Measurements from ENCODE around the gene KLF3. TPM values are rescaled to one million over a fixed set of nuclear protein-coding genes. Genes with fewer than 3 reads are reported as not detected.
A peak's percentile ranks its signal among the peaks of the same experiment; 100 is the strongest.

KLF3 gene
- total and polyA plus RNA-seq, 2 experiments from 2014 or later: 15.0 to 16.5 TPM

DNA sequence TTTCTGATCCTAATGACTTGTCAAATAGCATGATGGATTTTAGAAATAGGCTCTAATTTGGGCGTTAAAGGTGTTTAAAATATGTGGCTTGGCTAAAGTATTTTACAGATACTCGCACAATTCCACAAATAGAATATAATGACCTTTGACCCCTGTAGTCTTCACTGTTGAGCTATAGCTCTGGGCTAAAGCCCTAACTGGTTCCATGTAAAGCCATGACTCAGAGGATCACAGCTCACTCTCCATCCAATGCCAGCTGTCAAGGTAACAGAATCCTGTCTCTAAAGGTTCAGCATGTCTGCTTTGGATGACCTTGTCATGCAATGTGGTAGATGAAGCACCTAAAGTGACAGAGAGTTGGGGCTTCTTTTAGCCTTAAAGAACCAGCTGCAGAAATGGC is 76.3 kb downstream of the KLF3 start:
- H3K27ac Mint-ChIP-seq: no peak overlapping the region
- H3K4me3 Mint-ChIP-seq: no peak overlapping the region

GRCh38 chr4:38743866-38744265 is 79.9 kb downstream of the KLF3 start:
- Mint-ChIP-seq H3K27ac (no peak overlapping the region), H3K4me3 (no peak overlapping the region), H3K4me1 (no peaks in the 10 kb centered on the region), H3K27me3 (ENCODE audit: insufficient read depth, low read depth, poor library complexity) (peaks cover 2% of the 10 kb centered on the region), H3K9me3 (peaks cover 18% of the 10 kb centered on the region), H3K36me3 (ENCODE audit: low read depth) (peaks cover 14% of the 10 kb centered on the region)
- Histone ChIP-seq H3K4me3 (no peak overlapping the region), H3K9me2 (ENCODE audit: insufficient read depth) (no peaks in the 10 kb centered on the region; the same call in 1 of the 2 replicates), H2AFZ (peak overlapping the region; percentile 73; the same call in 1 of the 2 replicates), H3K4me2 (no peak overlapping the region), H4K20me1 (replicated peaks; ENCODE audit: insufficient read depth) (no peaks in the 10 kb centered on the region), H3F3A (replicated peaks; ENCODE audit: low read depth) (no peaks in the 10 kb centered on the region), H3K4me1 (ENCODE audit: insufficient read depth) (no peaks in the 10 kb centered on the region), H3K79me2 (replicated peaks; ENCODE audit: insufficient read depth) (no peaks in the 10 kb centered on the region), H3K27ac (ENCODE audit: low read depth) (no peak overlapping the region), H3K36me3 (ENCODE audit: insufficient read depth) (no peaks in the 10 kb centered on the region; the same call in 1 of the 2 replicates), H3K27me3 (ENCODE audit: insufficient read depth) (no peaks in the 10 kb centered on the region)
- DNase-seq (ENCODE audit: low spot score) (no peak), ATAC-seq (no peak)
- TF ChIP-seq, protein P1, sequence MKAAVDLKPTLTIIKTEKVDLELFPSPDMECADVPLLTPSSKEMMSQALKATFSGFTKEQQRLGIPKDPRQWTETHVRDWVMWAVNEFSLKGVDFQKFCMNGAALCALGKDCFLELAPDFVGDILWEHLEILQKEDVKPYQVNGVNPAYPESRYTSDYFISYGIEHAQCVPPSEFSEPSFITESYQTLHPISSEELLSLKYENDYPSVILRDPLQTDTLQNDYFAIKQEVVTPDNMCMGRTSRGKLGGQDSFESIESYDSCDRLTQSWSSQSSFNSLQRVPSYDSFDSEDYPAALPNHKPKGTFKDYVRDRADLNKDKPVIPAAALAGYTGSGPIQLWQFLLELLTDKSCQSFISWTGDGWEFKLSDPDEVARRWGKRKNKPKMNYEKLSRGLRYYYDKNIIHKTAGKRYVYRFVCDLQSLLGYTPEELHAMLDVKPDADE (IDR thresholded peaks at IDR 0.05): no peak
- TF ChIP-seq NANOG (IDR thresholded peaks at IDR 0.05; ENCODE audit: borderline replicate concordance) (no peak), CREB1 (CRISPR knock-in tag; IDR thresholded peaks at IDR 0.05; ENCODE audit: low read depth) (no peak), EZH2 (IDR thresholded peaks at IDR 0.05; ENCODE audit: low read depth, unreplicated experiment) (no peak), ZNF114 (CRISPR knock-in tag; IDR thresholded peaks at IDR 0.05) (no peak), REST (IDR thresholded peaks at IDR 0.05; ENCODE audit: unreplicated experiment) (no peak), JUNB (IDR thresholded peaks at IDR 0.05; ENCODE audit: unreplicated experiment) (no peak), ZNF331 (CRISPR knock-in tag; IDR thresholded peaks at IDR 0.05; ENCODE audit: low read depth) (no peak)

More for the DNA sequence above, 76.3 kb downstream of the KLF3 start:
- no peaks in the 10 kb centered on the region for H3K36me3 Mint-ChIP-seq (ENCODE audit: low read depth)
- Histone ChIP-seq H3K4me3 (no peak overlapping the region), H3K9me2 (ENCODE audit: insufficient read depth) (no peaks in the 10 kb centered on the region; the same call in 1 of the 2 replicates), H3K36me3 (ENCODE audit: insufficient read depth) (no peaks in the 10 kb centered on the region), H3K4me2 (no peak overlapping the region), H3K79me2 (replicated peaks; ENCODE audit: insufficient read depth) (no peaks in the 10 kb centered on the region), H3K27me3 (ENCODE audit: insufficient read depth) (no peaks in the 10 kb centered on the region), H4K20me1 (replicated peaks; ENCODE audit: insufficient read depth) (no peaks in the 10 kb centered on the region), H3F3A (replicated peaks; ENCODE audit: low read depth) (no peaks in the 10 kb centered on the region), H3K4me1 (ENCODE audit: insufficient read depth) (no peaks in the 10 kb centered on the region), H2AFZ (no peak overlapping the region), H3K27ac (ENCODE audit: low read depth) (no peak overlapping the region)
- DNase-seq (ENCODE audit: low spot score) (no peak), ATAC-seq (no peak)
- H3K4me1 Mint-ChIP-seq: no peaks in the 10 kb centered on the region
- no peaks in the 10 kb centered on the region; the same call in 1 of the 3 replicates for H3K9me3 Mint-ChIP-seq
- H3K27me3 Mint-ChIP-seq (ENCODE audit: insufficient read depth, low read depth, poor library complexity): peaks cover 4% of the 10 kb centered on the region
- no peak for TF ChIP-seq JUNB (IDR thresholded peaks at IDR 0.05; ENCODE audit: unreplicated experiment)
- TF ChIP-seq, protein P2, sequence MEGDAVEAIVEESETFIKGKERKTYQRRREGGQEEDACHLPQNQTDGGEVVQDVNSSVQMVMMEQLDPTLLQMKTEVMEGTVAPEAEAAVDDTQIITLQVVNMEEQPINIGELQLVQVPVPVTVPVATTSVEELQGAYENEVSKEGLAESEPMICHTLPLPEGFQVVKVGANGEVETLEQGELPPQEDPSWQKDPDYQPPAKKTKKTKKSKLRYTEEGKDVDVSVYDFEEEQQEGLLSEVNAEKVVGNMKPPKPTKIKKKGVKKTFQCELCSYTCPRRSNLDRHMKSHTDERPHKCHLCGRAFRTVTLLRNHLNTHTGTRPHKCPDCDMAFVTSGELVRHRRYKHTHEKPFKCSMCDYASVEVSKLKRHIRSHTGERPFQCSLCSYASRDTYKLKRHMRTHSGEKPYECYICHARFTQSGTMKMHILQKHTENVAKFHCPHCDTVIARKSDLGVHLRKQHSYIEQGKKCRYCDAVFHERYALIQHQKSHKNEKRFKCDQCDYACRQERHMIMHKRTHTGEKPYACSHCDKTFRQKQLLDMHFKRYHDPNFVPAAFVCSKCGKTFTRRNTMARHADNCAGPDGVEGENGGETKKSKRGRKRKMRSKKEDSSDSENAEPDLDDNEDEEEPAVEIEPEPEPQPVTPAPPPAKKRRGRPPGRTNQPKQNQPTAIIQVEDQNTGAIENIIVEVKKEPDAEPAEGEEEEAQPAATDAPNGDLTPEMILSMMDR (conservative IDR thresholded peaks at IDR 0.05; ENCODE audit: low read depth in 2 of 2): no peak
- TF ChIP-seq EZH2phosphoT487 (IDR thresholded peaks at IDR 0.05; ENCODE audit: unreplicated experiment): no peak
- TF ChIP-seq STAT1 (IDR thresholded peaks at IDR 0.05; ENCODE audit: unreplicated experiment): no peak
